NT2/D1 (cell line): ENCODE results near the gene TUNAR.

Experiments used
- SUZ12 ChIP-seq: IDR thresholded peaks from 2 replicates; pipeline ENCODE4 v1.6.1; 2011; ENCODE audit not compliant: insufficient read length, insufficient read depth; ENCODE audit errors: extremely low read depth
- YY1 ChIP-seq: IDR thresholded peaks from 2 replicates; pipeline ENCODE4 v1.6.1; 2011; ENCODE audit not compliant: insufficient read length, insufficient read depth
- ZNF274 ChIP-seq: IDR thresholded peaks from 2 replicates; pipeline ENCODE4 v1.6.1; 2011; ENCODE audit warnings: mild to moderate bottlenecking, low read depth, low read length

- TF ChIP-seq YY1 (no peak), SUZ12 (no peak), ZNF274 (no peak)
Observed at GRCh38 chr14:95895720-95896119, 19.1 kb downstream of the TUNAR start.
